GM20000 (cell line): ENCODE results near the gene HIPK2.

Experiments used
- DNase-seq: peaks from one replicate; pipeline ENCODE4 v3.0.0; 2012; ENCODE audit warnings: low spot score
- CTCF ChIP-seq: IDR thresholded peaks from 2 replicates; pipeline ENCODE4 v1.5.1; 2012; ENCODE audit warnings: mild to moderate bottlenecking, control low read depth; ENCODE audit errors: extremely low read depth, missing control alignments

HIPK2 gene

DNA sequence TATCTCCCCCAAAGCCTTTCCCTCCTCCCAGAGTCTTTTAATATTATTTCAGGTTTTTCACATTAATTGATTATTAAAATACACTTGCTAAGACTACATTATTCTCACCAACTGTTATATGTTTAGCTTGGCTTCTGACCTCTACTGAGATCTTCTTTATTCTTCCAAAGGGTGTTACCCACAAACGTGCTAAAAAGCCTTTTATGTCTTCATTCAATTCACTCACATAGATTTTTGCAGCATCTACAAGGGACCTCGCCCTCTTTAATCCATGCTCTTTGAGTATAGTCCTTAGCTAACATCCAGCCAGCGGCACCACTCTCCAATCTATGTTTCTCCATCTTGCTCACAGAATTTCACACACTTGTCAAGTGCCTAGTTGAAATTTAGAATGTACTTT is 115.9 kb downstream of the HIPK2 start:
- TF ChIP-seq CTCF, result no peak
- no peak for DNase-seq

- TF ChIP-seq CTCF, result no peak
Measured at GRCh38 chr7:139661043-139661440, 116.8 kb downstream of the HIPK2 start.

DNA sequence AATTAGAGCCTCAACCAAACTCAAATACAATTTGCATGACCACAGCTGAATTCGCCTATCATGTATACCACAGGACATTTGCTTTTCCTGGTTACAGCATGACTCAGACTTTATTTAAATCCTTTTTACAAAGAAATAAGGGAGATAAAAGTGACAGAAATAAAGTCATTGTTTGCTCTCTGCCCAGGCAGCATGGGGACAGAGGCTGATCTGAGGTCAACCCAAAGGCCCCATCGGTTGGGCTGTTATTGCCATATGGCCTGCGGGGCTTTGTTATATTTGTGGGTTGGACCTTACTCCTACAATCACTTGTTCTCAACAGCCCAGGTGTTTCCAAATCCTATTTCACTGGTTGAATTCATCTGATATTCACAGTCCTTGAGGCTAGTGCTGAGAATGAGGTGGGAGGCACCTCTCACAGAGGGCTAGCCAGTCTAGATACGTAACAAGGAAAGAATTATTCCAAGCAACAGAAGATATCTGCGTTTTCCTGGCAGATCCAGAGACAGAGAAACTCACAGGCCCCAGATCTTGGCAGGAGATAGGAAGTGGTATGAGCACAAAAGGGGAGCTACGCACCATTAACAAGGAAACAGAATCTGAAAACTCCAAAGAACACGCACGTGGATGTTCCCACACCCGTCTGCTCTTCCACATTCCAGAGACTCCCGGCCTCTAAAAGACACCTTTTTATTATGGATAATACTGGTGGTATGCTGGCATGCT is 117.3 kb downstream of the HIPK2 start:
- no peak for TF ChIP-seq CTCF
- no peak for DNase-seq

More at GRCh38 chr7:139661043-139661440, 116.8 kb downstream of the HIPK2 start:
- no peak for DNase-seq

DNA sequence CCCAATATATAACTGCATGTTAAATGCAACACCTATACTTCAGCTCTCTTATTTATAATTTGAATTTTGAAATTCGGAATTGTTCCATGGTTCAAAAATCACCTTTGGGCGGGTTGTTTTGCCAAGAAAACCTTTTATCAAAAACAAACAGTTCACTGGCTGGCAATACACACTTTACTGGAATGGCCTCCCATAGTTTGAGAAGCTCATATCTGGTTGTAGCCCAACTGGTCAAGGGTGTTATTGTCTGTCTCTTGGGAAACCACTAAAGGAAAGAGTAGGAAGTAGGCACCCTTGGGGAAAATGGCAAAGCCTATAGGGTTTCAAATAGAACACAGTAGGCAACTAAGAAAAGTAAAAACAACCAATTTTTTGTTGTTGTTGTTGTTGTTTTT is 117.9 kb downstream of the HIPK2 start:
- no peak for TF ChIP-seq CTCF
- DNase-seq, result no peak

DNA sequence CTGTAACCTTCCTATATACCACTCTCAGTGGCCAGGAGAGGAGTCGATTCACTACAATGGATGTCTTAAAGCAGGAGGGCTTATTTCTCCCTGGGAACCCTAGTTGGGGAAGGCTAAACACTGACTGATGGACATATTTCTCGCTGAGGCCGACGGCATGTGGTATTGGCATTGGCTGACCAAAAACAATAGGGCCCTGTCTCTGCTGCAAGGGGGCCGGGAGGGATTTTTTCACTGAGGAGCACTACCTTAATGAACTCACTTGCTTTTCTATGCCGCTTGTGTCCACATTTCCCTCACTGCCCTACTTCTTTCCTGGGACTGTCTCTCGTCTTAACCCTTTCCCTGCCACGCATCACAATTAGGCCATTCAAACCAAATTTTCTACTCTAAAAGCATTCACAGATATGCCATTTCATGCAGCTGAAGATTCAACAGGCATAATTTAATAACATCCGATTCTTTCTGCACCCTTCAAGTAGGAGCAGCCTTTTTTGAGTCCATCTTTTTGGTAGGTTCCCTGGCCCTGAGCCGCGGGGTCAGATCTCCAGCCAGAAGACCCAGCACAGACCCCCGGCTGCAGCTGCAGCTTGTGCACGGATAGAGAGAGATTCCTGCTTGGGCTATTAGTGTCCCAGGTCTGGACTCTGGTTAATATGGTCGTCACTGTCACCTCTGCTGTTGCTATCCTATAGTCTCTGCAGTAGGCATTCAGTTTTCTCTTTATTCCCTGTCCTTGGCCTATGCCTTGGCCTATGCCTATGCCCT is 118.7 kb downstream of the HIPK2 start:
- no peak for TF ChIP-seq CTCF
- DNase-seq, result no peak

DNA sequence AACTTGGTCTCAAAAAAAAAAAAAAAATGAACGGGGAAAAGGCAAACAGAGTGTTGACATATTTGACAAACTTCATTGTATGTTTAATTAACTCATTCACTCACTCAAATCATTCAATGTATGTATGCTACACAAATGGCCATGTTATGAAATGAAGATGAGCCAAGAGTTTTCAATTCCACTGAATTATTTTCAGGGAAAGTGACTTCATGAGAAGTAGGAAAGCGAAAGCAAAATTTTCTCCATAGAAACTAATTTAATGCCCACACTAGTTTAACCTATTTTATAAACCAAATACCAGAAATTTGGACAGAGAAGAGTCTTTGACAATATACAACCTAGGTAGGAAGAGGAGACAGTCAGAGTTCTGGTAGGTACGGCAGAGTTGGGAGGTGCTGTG is 119.5 kb downstream of the HIPK2 start:
- DNase-seq, result no peak
- no peak for TF ChIP-seq CTCF

- DNase-seq, result no peak
- TF ChIP-seq CTCF, result no peak
Measured at GRCh38 chr7:139657725-139658124, 120.1 kb downstream of the HIPK2 start.
